ENCODE results near the gene MLXIP.
"Not testable (repeated sequence)": the region's sequence is repeated elsewhere in the genome, so short reads cannot be mapped to it uniquely, and the experiment has no call there.

The MLXIP gene

GRCh38 chr12:122040579-122041386 lies 37.8 kb upstream of the MLXIP start:
- H3K27ac ChIP-seq (ENCODE audit: insufficient read depth, low read depth, low read length, poor library complexity, severe bottlenecking), result no peak overlapping the region
- H3K4me1 ChIP-seq (ENCODE audit: control insufficient read depth, insufficient read depth, low read length), result no peaks in the 10 kb centered on the region
- no peak overlapping the region for H3K4me3 ChIP-seq (ENCODE audit: insufficient read depth, low read depth, low read length)
- no peaks in the 10 kb centered on the region for H3K9me3 ChIP-seq (ENCODE audit: control insufficient read depth, low read length)
- peaks cover 44% of the 10 kb centered on the region for H3K36me3 ChIP-seq (ENCODE audit: control insufficient read depth, insufficient read depth, low read length)
- WGBS, 2 experiments, result 95 to 96% methylated on average over 21 of the region's 21 CpGs
- no peaks in the 10 kb centered on the region for H3K27me3 ChIP-seq (ENCODE audit: control insufficient read depth, insufficient read depth, low read length, poor library complexity, severe bottlenecking)

GRCh38 chr12:122041458-122041857 lies 37.1 kb upstream of the MLXIP start:
- not testable (repeated sequence) for H3K4me3 ChIP-seq (ENCODE audit: insufficient read depth, low read depth, low read length); H3K4me1 ChIP-seq (ENCODE audit: control insufficient read depth, insufficient read depth, low read length); H3K27me3 ChIP-seq (ENCODE audit: control insufficient read depth, insufficient read depth, low read length, poor library complexity, severe bottlenecking); H3K27ac ChIP-seq (ENCODE audit: insufficient read depth, low read depth, low read length, poor library complexity, severe bottlenecking); H3K9me3 ChIP-seq (ENCODE audit: control insufficient read depth, low read length)
- H3K36me3 ChIP-seq (ENCODE audit: control insufficient read depth, insufficient read depth, low read length), result peaks cover 42% of the 10 kb centered on the region
- 89 to 99% methylated on average over 3 of the region's 3 CpGs for WGBS, 2 experiments

GRCh38 chr12:122042910-122043309 lies 35.6 kb upstream of the MLXIP start:
- WGBS, 2 experiments, result 95 to 96% methylated on average over 11 of the region's 11 CpGs
- no peaks in the 10 kb centered on the region for H3K4me1 ChIP-seq (ENCODE audit: control insufficient read depth, insufficient read depth, low read length)
- no peaks in the 10 kb centered on the region for H3K9me3 ChIP-seq (ENCODE audit: control insufficient read depth, low read length)
- peaks cover 35% of the 10 kb centered on the region for H3K36me3 ChIP-seq (ENCODE audit: control insufficient read depth, insufficient read depth, low read length)
- no peaks in the 10 kb centered on the region for H3K27me3 ChIP-seq (ENCODE audit: control insufficient read depth, insufficient read depth, low read length, poor library complexity, severe bottlenecking)
- no peak overlapping the region for H3K4me3 ChIP-seq (ENCODE audit: insufficient read depth, low read depth, low read length)
- H3K27ac ChIP-seq (ENCODE audit: insufficient read depth, low read depth, low read length, poor library complexity, severe bottlenecking), result no peak overlapping the region

- H3K27me3 ChIP-seq (ENCODE audit: control insufficient read depth, insufficient read depth, low read length, poor library complexity, severe bottlenecking), result no peaks in the 10 kb centered on the region
- 93 to 95% methylated on average over 15 of the region's 15 CpGs for WGBS, 2 experiments
- no peaks in the 10 kb centered on the region for H3K4me1 ChIP-seq (ENCODE audit: control insufficient read depth, insufficient read depth, low read length)
- no peak overlapping the region for H3K27ac ChIP-seq (ENCODE audit: insufficient read depth, low read depth, low read length, poor library complexity, severe bottlenecking)
- peaks cover 35% of the 10 kb centered on the region for H3K36me3 ChIP-seq (ENCODE audit: control insufficient read depth, insufficient read depth, low read length)
- H3K4me3 ChIP-seq (ENCODE audit: insufficient read depth, low read depth, low read length), result no peak overlapping the region
- no peaks in the 10 kb centered on the region for H3K9me3 ChIP-seq (ENCODE audit: control insufficient read depth, low read length)
These were observed 35.1 kb upstream of the MLXIP start for GRCh38 chr12:122043476-122043875.

- H3K4me1 ChIP-seq (ENCODE audit: control insufficient read depth, insufficient read depth, low read length), result no peaks in the 10 kb centered on the region
- H3K36me3 ChIP-seq (ENCODE audit: control insufficient read depth, insufficient read depth, low read length), result peaks cover 34% of the 10 kb centered on the region
- H3K27me3 ChIP-seq (ENCODE audit: control insufficient read depth, insufficient read depth, low read length, poor library complexity, severe bottlenecking), result no peaks in the 10 kb centered on the region
- H3K9me3 ChIP-seq (ENCODE audit: control insufficient read depth, low read length), result no peaks in the 10 kb centered on the region
- no peak overlapping the region for H3K27ac ChIP-seq (ENCODE audit: insufficient read depth, low read depth, low read length, poor library complexity, severe bottlenecking)
- H3K4me3 ChIP-seq (ENCODE audit: insufficient read depth, low read depth, low read length), result no peak overlapping the region
- 95 to 97% methylated on average over 7 of the region's 7 CpGs for WGBS, 2 experiments
These were observed 33.3 kb upstream of the MLXIP start for GRCh38 chr12:122045262-122045661.

DNA sequence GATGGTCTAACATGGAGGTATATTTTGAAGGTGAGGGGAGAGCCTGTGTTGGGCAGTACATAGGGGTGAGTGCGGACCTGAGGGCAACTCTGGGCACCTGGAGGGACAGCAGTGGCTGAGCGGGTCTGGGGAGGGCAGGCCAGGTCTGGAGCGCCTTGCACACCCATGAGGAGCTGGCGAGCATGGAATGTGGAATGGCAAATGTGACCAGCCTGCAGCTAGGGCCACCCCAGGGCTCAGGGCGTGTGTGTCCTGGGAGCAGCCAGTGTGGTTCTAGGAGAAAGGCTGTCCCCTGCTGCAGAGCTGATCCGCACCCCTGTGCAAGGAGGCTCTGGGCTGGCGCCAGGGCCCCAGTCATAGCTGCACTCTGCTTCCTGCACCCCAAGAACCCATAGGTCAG lies 32.4 kb upstream of the MLXIP start:
- Histone ChIP-seq H3K4me1 (ENCODE audit: control insufficient read depth, insufficient read depth, low read length) (no peaks in the 10 kb centered on the region), H3K9me3 (ENCODE audit: control insufficient read depth, low read length) (no peaks in the 10 kb centered on the region), H3K27me3 (ENCODE audit: control insufficient read depth, insufficient read depth, low read length, poor library complexity, severe bottlenecking) (no peaks in the 10 kb centered on the region), H3K36me3 (ENCODE audit: control insufficient read depth, insufficient read depth, low read length) (peaks cover 34% of the 10 kb centered on the region), H3K27ac (ENCODE audit: insufficient read depth, low read depth, low read length, poor library complexity, severe bottlenecking) (no peak overlapping the region), H3K4me3 (ENCODE audit: insufficient read depth, low read depth, low read length) (no peak overlapping the region)
- 86 to 87% methylated on average over 7 of the region's 7 CpGs for WGBS, 2 experiments

DNA sequence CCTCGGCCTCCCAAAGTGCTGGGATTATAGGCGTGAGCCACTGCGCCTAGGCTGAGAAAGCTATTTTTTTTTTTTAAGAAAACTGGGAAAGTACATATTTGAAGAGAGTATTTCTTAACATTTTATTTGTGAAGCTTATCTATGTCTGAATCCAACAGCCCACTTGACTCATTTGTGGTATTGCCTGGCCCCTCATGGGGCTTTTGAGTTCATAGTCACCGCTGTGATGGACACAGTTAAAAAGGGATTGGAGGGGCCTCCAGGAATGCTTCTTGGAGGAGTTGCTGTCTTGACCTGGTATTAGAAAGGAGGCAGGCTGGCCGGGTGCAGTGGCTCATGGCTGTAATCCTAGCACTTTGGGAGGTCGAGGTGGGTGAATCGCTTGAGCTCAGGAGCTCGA lies 30.4 kb upstream of the MLXIP start:
- Histone ChIP-seq H3K36me3 (ENCODE audit: control insufficient read depth, insufficient read depth, low read length) (peaks cover 29% of the 10 kb centered on the region), H3K4me1 (ENCODE audit: control insufficient read depth, insufficient read depth, low read length) (no peaks in the 10 kb centered on the region), H3K27ac (ENCODE audit: insufficient read depth, low read depth, low read length, poor library complexity, severe bottlenecking) (no peak overlapping the region), H3K4me3 (ENCODE audit: insufficient read depth, low read depth, low read length) (no peak overlapping the region), H3K27me3 (ENCODE audit: control insufficient read depth, insufficient read depth, low read length, poor library complexity, severe bottlenecking) (no peaks in the 10 kb centered on the region), H3K9me3 (ENCODE audit: control insufficient read depth, low read length) (no peaks in the 10 kb centered on the region)
- WGBS, 2 experiments, result 93 to 97% methylated on average over 8 of the region's 8 CpGs

GRCh38 chr12:122049827-122050226 lies 28.7 kb upstream of the MLXIP start:
- H3K27ac ChIP-seq (ENCODE audit: insufficient read depth, low read depth, low read length, poor library complexity, severe bottlenecking), result no peak overlapping the region
- no peak overlapping the region for H3K4me3 ChIP-seq (ENCODE audit: insufficient read depth, low read depth, low read length)
- WGBS, 2 experiments, result 93 to 95% methylated on average over 9 of the region's 9 CpGs
- no peaks in the 10 kb centered on the region for H3K27me3 ChIP-seq (ENCODE audit: control insufficient read depth, insufficient read depth, low read length, poor library complexity, severe bottlenecking)
- peaks cover 18% of the 10 kb centered on the region for H3K36me3 ChIP-seq (ENCODE audit: control insufficient read depth, insufficient read depth, low read length)
- H3K9me3 ChIP-seq (ENCODE audit: control insufficient read depth, low read length), result no peaks in the 10 kb centered on the region
- no peaks in the 10 kb centered on the region for H3K4me1 ChIP-seq (ENCODE audit: control insufficient read depth, insufficient read depth, low read length)

DNA sequence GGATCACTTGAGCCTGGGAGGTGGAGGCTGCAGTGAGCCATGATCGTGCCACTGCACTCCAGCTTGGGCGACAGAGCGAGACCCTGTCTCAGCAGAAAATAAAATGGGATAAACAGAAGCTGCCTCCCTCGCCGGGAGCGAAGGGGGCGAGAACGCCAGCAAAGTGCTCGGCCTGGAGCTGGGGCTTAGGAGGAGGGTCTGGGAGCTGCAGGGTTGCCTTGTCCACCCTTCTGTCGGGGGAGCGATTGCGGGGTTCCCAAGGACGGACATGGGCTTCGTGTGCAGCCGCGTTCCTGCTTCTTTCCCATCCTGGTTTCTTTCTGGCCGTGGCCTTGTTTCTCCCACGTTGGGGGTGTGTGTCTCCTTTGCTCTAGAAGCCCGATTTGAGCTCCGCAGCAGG lies 27.9 kb upstream of the MLXIP start:
- Histone ChIP-seq H3K27me3 (ENCODE audit: control insufficient read depth, insufficient read depth, low read length, poor library complexity, severe bottlenecking) (no peaks in the 10 kb centered on the region), H3K4me1 (ENCODE audit: control insufficient read depth, insufficient read depth, low read length) (no peaks in the 10 kb centered on the region), H3K9me3 (ENCODE audit: control insufficient read depth, low read length) (no peaks in the 10 kb centered on the region), H3K4me3 (ENCODE audit: insufficient read depth, low read depth, low read length) (no peak overlapping the region), H3K36me3 (ENCODE audit: control insufficient read depth, insufficient read depth, low read length) (peaks cover 20% of the 10 kb centered on the region), H3K27ac (ENCODE audit: insufficient read depth, low read depth, low read length, poor library complexity, severe bottlenecking) (no peak overlapping the region)
- 94 to 95% methylated on average over 20 of the region's 20 CpGs for WGBS, 2 experiments

- Histone ChIP-seq H3K27ac (ENCODE audit: insufficient read depth, low read depth, low read length, poor library complexity, severe bottlenecking) (no peak overlapping the region), H3K9me3 (ENCODE audit: control insufficient read depth, low read length) (no peaks in the 10 kb centered on the region), H3K27me3 (ENCODE audit: control insufficient read depth, insufficient read depth, low read length, poor library complexity, severe bottlenecking) (no peaks in the 10 kb centered on the region), H3K36me3 (ENCODE audit: control insufficient read depth, insufficient read depth, low read length) (peaks cover 23% of the 10 kb centered on the region), H3K4me3 (ENCODE audit: insufficient read depth, low read depth, low read length) (no peak overlapping the region), H3K4me1 (ENCODE audit: control insufficient read depth, insufficient read depth, low read length) (no peaks in the 10 kb centered on the region)
- 95 to 97% methylated on average over 13 to 14 of the region's 14 CpGs for WGBS, 2 experiments
These were observed 27.2 kb upstream of the MLXIP start for GRCh38 chr12:122051231-122051876.
